IMR-90 (cell line): ENCODE data around the gene HOXA10. TPM values are rescaled to one million over a fixed set of nuclear protein-coding genes. Genes with fewer than 3 reads are reported as not detected.

Source experiments
- ATAC-seq: fragments of 200-7000 bp; cut with Tn5 transposase; 2 replicates; pipeline ENCODE4 v1.9.1; 2020; ENCODE audit warnings: low read depth, mild to moderate bottlenecking, moderate library complexity
- BruUV-seq: library from RNA; stranded (reverse); fragments of 400-500 nt; replicated peaks from 2 replicates; lab custom pipeline; 2021; lab: Mats Ljungman, UMichigan
- CTCF ChIA-PET: fragments of 300-600 bp; formaldehyde crosslinking; extraction: SDS; loops from one replicate; lab custom pipeline; 2021; ENCODE audit warnings: antibody characterized with exemption; lab: Yijun Ruan, JAX
- POLR2A ChIA-PET: fragments of 300-600 bp; sonication (Branson Sonifier 250); formaldehyde crosslinking; loops from one replicate; lab custom pipeline; 2022; ENCODE audit warnings: antibody characterized with exemption; ENCODE audit not compliant: unreplicated experiment; lab: Charles Lee
- DNase-seq: peaks from one replicate; pipeline ENCODE4 v3.0.0; 2013
- H2AFZ ChIP-seq: replicated peaks from 2 replicates; pipeline ENCODE3; 2013; ENCODE audit warnings: low read length, mild to moderate bottlenecking; ENCODE audit not compliant: poor library complexity
- H2AK5ac ChIP-seq: 2 replicates; pipeline ENCODE4 v1.6.1; 2013; ENCODE audit warnings: low read depth, low read length, inconsistent platforms
- H2AK9ac ChIP-seq: replicated peaks from 2 replicates; pipeline ENCODE3; 2013; ENCODE audit warnings: mild to moderate bottlenecking, low read depth, low read length, moderate library complexity; ENCODE audit not compliant: poor library complexity
- H2BK120ac ChIP-seq: 2 replicates; pipeline ENCODE4 v1.6.1; 2013; ENCODE audit warnings: low read depth, low read length, inconsistent platforms
- H2BK15ac ChIP-seq: 3 replicates; pipeline ENCODE4 v1.6.1; 2013; ENCODE audit warnings: low read depth, low read length, inconsistent platforms
- H2BK20ac ChIP-seq: 2 replicates; pipeline ENCODE4 v1.6.1; 2013; ENCODE audit warnings: low read depth, mild to moderate bottlenecking, inconsistent platforms, low read length, moderate library complexity
- H2BK5ac ChIP-seq: 2 replicates; pipeline ENCODE4 v1.6.1; 2013; ENCODE audit warnings: mild to moderate bottlenecking, low read depth, low read length, inconsistent platforms; ENCODE audit not compliant: poor library complexity, severe bottlenecking
- H3K14ac ChIP-seq: replicated peaks from 2 replicates; pipeline ENCODE4 v1.6.1; 2013; ENCODE audit warnings: low read depth, low read length, inconsistent platforms
- H3K18ac ChIP-seq: 2 replicates; pipeline ENCODE4 v1.6.1; 2013; ENCODE audit warnings: low read depth, low read length, control low read depth
- H3K23ac ChIP-seq: 2 replicates; pipeline ENCODE4 v1.6.1; 2013; ENCODE audit warnings: low read depth, low read length, inconsistent platforms
- H3K27ac ChIP-seq: 2 replicates; pipeline ENCODE4 v1.5.1; 2013; ENCODE audit warnings: mild to moderate bottlenecking, control low read depth, low read length; ENCODE audit not compliant: insufficient read depth
- H3K27me3 ChIP-seq: 2 replicates; pipeline ENCODE4 v1.6.1; 2013; ENCODE audit warnings: low read length; ENCODE audit not compliant: control insufficient read depth, insufficient read depth
- H3K36me3 ChIP-seq: 2 replicates; pipeline ENCODE4 v1.6.1; 2013; ENCODE audit warnings: low read length, mixed read lengths; ENCODE audit not compliant: control insufficient read depth, insufficient read depth
- H3K4ac ChIP-seq: 2 replicates; pipeline ENCODE4 v1.6.1; 2013; ENCODE audit warnings: low read depth, low read length, inconsistent platforms
- H3K4me1 ChIP-seq: 2 replicates; pipeline ENCODE4 v1.6.1; 2013; ENCODE audit warnings: low read length, mixed read lengths; ENCODE audit not compliant: control insufficient read depth, insufficient read depth
- H3K4me2 ChIP-seq: 2 replicates; pipeline ENCODE4 v1.6.1; 2013; ENCODE audit warnings: low read depth, mild to moderate bottlenecking, control low read depth, low read length, moderate library complexity
- H3K4me3 ChIP-seq: 2 replicates; pipeline ENCODE4 v1.5.1; 2013; ENCODE audit warnings: low read depth, mild to moderate bottlenecking, control low read depth, low read length, moderate library complexity; ENCODE audit not compliant: insufficient read depth
- H3K56ac ChIP-seq: 2 replicates; pipeline ENCODE4 v1.6.1; 2013; ENCODE audit warnings: low read length, inconsistent platforms; ENCODE audit not compliant: insufficient read depth; ENCODE audit errors: extremely low read depth
- H3K79me1 ChIP-seq, 2 experiments: 2 replicates each; pipeline ENCODE4 v1.6.1; 2013; ENCODE audit warnings: low read length in 2 of 2, inconsistent platforms in 1 of 2, low read depth in 1 of 2
- H3K9ac ChIP-seq: 2 replicates; pipeline ENCODE4 v1.6.1; 2013; ENCODE audit warnings: low read depth, low read length, control low read depth
- H3K9me1 ChIP-seq: 2 replicates; pipeline ENCODE4 v1.6.1; 2013; ENCODE audit warnings: low read length, inconsistent platforms; ENCODE audit not compliant: insufficient read depth
- H3K9me3 ChIP-seq: 2 replicates; pipeline ENCODE4 v1.6.1; 2013; ENCODE audit warnings: low read length; ENCODE audit not compliant: control insufficient read depth, insufficient read depth
- H4K20me1 ChIP-seq: 2 replicates; pipeline ENCODE4 v1.6.1; 2013; ENCODE audit warnings: low read length, inconsistent platforms; ENCODE audit not compliant: insufficient read depth
- H4K5ac ChIP-seq: 2 replicates; pipeline ENCODE4 v1.6.1; 2013; ENCODE audit warnings: mild to moderate bottlenecking, low read depth, low read length, control low read depth
- H4K8ac ChIP-seq, 2 experiments: 2 replicates each; pipeline ENCODE4 v1.6.1; 2013; ENCODE audit warnings: low read depth in 2 of 2, low read length in 2 of 2, control low read depth in 1 of 2, inconsistent platforms in 1 of 2
- H4K91ac ChIP-seq: 2 replicates; pipeline ENCODE4 v1.6.1; 2013; ENCODE audit warnings: low read depth, low read length, inconsistent platforms; ENCODE audit not compliant: insufficient read depth
- BHLHE40 ChIP-seq: fragments of 150-350 bp; IDR thresholded peaks from 2 replicates; pipeline ENCODE4 v1.6.1; 2016; ENCODE audit warnings: mild to moderate bottlenecking, low read depth, low read length
- CHD1 ChIP-seq: IDR thresholded peaks from 2 replicates; pipeline ENCODE4 v1.6.1; 2012; ENCODE audit warnings: low read depth, low read length, improper control_type of control experiment
- FOS ChIP-seq: fragments of 150-350 bp; IDR thresholded peaks from 2 replicates; pipeline ENCODE4 v1.6.1; 2016; ENCODE audit warnings: low read depth, low read length
- MAFK ChIP-seq: IDR thresholded peaks from 2 replicates; pipeline ENCODE4 v1.6.1; 2012; ENCODE audit warnings: low read depth, low read length, improper control_type of control experiment
- NFE2L2 ChIP-seq: fragments of 150-350 bp; IDR thresholded peaks from 2 replicates; pipeline ENCODE4 v1.6.1; 2016; ENCODE audit warnings: low read depth, mild to moderate bottlenecking, low read length
- POLR2A ChIP-seq: IDR thresholded peaks from 2 replicates; pipeline ENCODE4 v1.6.1; 2012; ENCODE audit warnings: mild to moderate bottlenecking, low read depth, low read length
- RAD21 ChIP-seq: IDR thresholded peaks from 2 replicates; pipeline ENCODE4 v1.6.1; 2012; ENCODE audit warnings: low read length, improper control_type of control experiment
- USF2 ChIP-seq: fragments of 150-350 bp; IDR thresholded peaks from 2 replicates; pipeline ENCODE4 v1.6.1; 2017; ENCODE audit warnings: mild to moderate bottlenecking, antibody characterized with exemption, low read length, low read depth
- WGBS, 2 experiments: methylation state at CpG; one replicate each; pipeline versions ENCODE4 v1.1.5 to v1.1.7; 2013; ENCODE audit warnings: missing lambda C conversion rate in 2 of 2; ENCODE audit not compliant: insufficient read length in 1 of 2; ENCODE audit errors: extremely low coverage in 2 of 2; 5-methylcytosine and 5-hydroxymethylcytosine counted together
- dilution Hi-C: fragments of 300-500 bp; cut with HindIII; formaldehyde crosslinking; loops from one replicate; pipeline ENCODE4 v1.14.3; 2018; ENCODE audit warnings: low sequenced_read_pairs; ENCODE audit not compliant: unreplicated experiment
- in situ Hi-C: fragments of 300-500 bp; cut with MboI; formaldehyde crosslinking; loops from 3 replicates; pipeline ENCODE4 v1.14.3; 2019; ENCODE audit warnings: low sequenced_read_pairs, inconsistent platforms, mixed read lengths
- intact Hi-C: fragments of 100-400 bp; cut with micrococcal nuclease; formaldehyde crosslinking; loops from 2 replicates; pipeline ENCODE4 v1.10.0; 2022
- polyA plus RNA-seq, 3 experiments: library from polyadenylated mRNA; depleted of rRNA; stranded (reverse); fragments of >200 nt; gene quantifications; 2 replicates each; pipeline ENCODE4 v1.2.3, GENCODE V29; 2012; ENCODE audit warnings: low replicate concordance in 1 of 3
- total RNA-seq: library from RNA; depleted of rRNA; stranded (reverse); fragments of >200 nt; gene quantifications from 2 replicates; pipeline ENCODE4 v1.2.3, GENCODE V29; 2012
- TF ChIP-seq, protein P1 (sequence below): conservative IDR thresholded peaks from 2 replicates; pipeline ENCODE4 v1.5.1; 2012; ENCODE audit warnings: mild to moderate bottlenecking, low read depth, low read length, improper control_type of control experiment

Gene HOXA10
- total and polyA plus RNA-seq, 2 of the 4 experiments (the other 2 are of a cell fraction) = 0.10 to 0.18 TPM

- H3K56ac ChIP-seq = peak overlapping the region; percentile 92
- H3K79me1 ChIP-seq = peaks cover 9 to 35% of the 10 kb centered on the region in 2 experiments; a peak in 3 of 4 replicates
- H3K9ac ChIP-seq = peak overlapping the region; percentile 89
- peak overlapping the region; percentile 75 for H4K91ac ChIP-seq
- peak overlapping the region; percentile 95 for H3K14ac ChIP-seq
- H3K9me1 ChIP-seq = no peaks in the 10 kb centered on the region
- H2AFZ ChIP-seq = peak overlapping the region; percentile 90
- H3K23ac ChIP-seq = peak overlapping the region; percentile 92
- no peak overlapping the region for H2AK5ac ChIP-seq
- H3K27me3 ChIP-seq = no peaks in the 10 kb centered on the region
- peak overlapping the region; percentile 80 for H3K4ac ChIP-seq
- ATAC-seq (no peak), DNase-seq (no peak)
- peaks cover 16% of the 10 kb centered on the region for H3K4me1 ChIP-seq
- H3K18ac ChIP-seq = peak overlapping the region; percentile 93
- H3K9me3 ChIP-seq = no peaks in the 10 kb centered on the region
- 1% methylated on average over 9 of the region's 29 CpGs; no CpG with 5 or more reads in 1 of the 2 experiments for WGBS, 2 experiments
- H2BK5ac ChIP-seq = peak overlapping the region; percentile 89
- in situ Hi-C loops (loop anchor here (5.0 to 10.0 kb wide), 3 partner anchors 40 to 948 kb away; partner anchors contain the start of gene HOXA2), dilution Hi-C loops (no loop called here), intact Hi-C loops (loop anchor here (1.0 to 5.0 kb wide), 4 partner anchors 456 to 1280 kb away; no protein-coding TSS in a partner anchor)
- peak overlapping the region; percentile 94 for H3K4me2 ChIP-seq
- H3K4me3 ChIP-seq = peak overlapping the region; percentile 93
- H2BK120ac ChIP-seq = peak overlapping the region; percentile 81
- H2BK20ac ChIP-seq = 0 out of 2 replicates have a peak overlapping the region, but pooled peaks have one; percentile 3
- H4K20me1 ChIP-seq = no peaks in the 10 kb centered on the region
- H4K5ac ChIP-seq = peak overlapping the region; percentile 10
- no TSS peak for BruUV-seq
- POLR2A ChIA-PET = interaction anchor here (1.3 kb wide), 1 partner anchor 34 kb away, joined by 5 read pairs; no protein-coding TSS in a partner anchor
- H3K27ac ChIP-seq = peak overlapping the region; percentile 93
- H2AK9ac ChIP-seq = peak overlapping the region; percentile 82
- peak overlapping the region; percentile 54 to 59; a peak in 3 of 4 replicates for H4K8ac ChIP-seq
- CTCF ChIA-PET = interaction anchor here (0.6 to 2.0 kb wide), 11 partner anchors 8 to 773 kb away, joined by 3 to 9 read pairs (median 3); no protein-coding TSS in a partner anchor
- no peak for TF ChIP-seq USF2
- no peak for TF ChIP-seq FOS
- TF ChIP-seq RAD21 = no peak
- no peak for TF ChIP-seq BHLHE40
- no peak for TF ChIP-seq MAFK
- no peak for TF ChIP-seq NFE2L2
- TF ChIP-seq POLR2A = no peak
- TF ChIP-seq CHD1 = no peak; the same call in 1 of the 2 replicates
- TF ChIP-seq, protein P1, sequence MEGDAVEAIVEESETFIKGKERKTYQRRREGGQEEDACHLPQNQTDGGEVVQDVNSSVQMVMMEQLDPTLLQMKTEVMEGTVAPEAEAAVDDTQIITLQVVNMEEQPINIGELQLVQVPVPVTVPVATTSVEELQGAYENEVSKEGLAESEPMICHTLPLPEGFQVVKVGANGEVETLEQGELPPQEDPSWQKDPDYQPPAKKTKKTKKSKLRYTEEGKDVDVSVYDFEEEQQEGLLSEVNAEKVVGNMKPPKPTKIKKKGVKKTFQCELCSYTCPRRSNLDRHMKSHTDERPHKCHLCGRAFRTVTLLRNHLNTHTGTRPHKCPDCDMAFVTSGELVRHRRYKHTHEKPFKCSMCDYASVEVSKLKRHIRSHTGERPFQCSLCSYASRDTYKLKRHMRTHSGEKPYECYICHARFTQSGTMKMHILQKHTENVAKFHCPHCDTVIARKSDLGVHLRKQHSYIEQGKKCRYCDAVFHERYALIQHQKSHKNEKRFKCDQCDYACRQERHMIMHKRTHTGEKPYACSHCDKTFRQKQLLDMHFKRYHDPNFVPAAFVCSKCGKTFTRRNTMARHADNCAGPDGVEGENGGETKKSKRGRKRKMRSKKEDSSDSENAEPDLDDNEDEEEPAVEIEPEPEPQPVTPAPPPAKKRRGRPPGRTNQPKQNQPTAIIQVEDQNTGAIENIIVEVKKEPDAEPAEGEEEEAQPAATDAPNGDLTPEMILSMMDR = no peak
- H3K36me3 ChIP-seq = peaks cover 9% of the 10 kb centered on the region
- H2BK15ac ChIP-seq = no peak overlapping the region
Measured at GRCh38 chr7:27142580-27143022, 31.5 kb downstream of the HOXA10 start.
